ENCODE data around the gene PTPRF. TPM values are rescaled to one million over a fixed set of nuclear protein-coding genes. Genes with fewer than 3 reads are reported as not detected.
A peak's percentile ranks its signal among the peaks of the same experiment; 100 is the strongest.

The PTPRF gene
- total and polyA plus RNA-seq, 9 donors = 24.4 to 165 (median 76.8) TPM

DNA sequence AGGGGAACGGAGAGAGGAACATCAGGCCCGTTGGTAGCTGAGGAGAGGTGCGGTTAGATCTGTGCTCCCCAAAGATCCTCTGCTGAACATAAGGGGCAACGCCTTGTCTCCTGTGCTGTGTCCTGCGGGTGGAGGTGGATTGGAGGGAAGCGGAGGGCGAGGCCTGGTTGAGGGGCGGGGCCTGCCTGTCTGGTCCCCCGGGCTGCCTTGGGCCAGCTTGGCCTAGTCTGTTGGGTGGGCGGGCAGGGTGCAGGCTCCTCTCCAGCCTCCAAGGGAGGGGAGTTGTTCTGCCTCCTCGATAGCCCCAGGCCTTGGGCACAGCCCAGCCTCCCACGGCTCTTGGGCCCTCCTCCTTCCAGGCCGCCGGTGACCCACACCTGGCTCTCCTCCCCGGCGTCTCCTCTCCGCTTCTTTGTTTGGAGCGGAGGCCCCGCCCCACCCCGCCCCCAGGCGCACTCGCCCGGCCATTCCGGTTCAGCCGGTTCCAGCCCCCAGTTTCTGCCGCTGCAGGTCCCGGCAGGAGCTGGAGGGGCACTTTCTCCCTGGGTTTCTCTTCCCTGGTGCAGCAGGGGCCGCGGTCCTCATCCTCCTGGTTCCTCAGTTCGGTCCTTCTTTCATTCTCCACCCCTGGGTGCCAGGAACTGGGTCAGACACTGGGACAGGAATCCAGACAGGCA is 19.4 kb downstream of the PTPRF start:
- intact Hi-C loops (cut with DNase I) = no loop called here
- no peaks in the 10 kb centered on the region for H3K9me3 ChIP-seq
- H3K4me3 ChIP-seq = peak overlapping the region; percentile 22
- H3K27me3 ChIP-seq = no peaks in the 10 kb centered on the region
- 8 to 12% (median 10%) methylated on average over 26 to 30 of the region's 30 CpGs for WGBS, 3 donors
- peak overlapping the region; percentile 27 to 77 for H3K27ac ChIP-seq
- no peaks in the 10 kb centered on the region for H3K36me3 ChIP-seq
- H3K4me1 ChIP-seq (ENCODE audit: insufficient read depth) = peaks cover 12% of the 10 kb centered on the region
- peak; percentile 76 to 85 (median 81) for DNase-seq
- TF ChIP-seq POLR2A (IDR thresholded peaks at IDR 0.05) (no peak), EP300 (IDR thresholded peaks at IDR 0.05) (no peak)
- TF ChIP-seq, protein P1, sequence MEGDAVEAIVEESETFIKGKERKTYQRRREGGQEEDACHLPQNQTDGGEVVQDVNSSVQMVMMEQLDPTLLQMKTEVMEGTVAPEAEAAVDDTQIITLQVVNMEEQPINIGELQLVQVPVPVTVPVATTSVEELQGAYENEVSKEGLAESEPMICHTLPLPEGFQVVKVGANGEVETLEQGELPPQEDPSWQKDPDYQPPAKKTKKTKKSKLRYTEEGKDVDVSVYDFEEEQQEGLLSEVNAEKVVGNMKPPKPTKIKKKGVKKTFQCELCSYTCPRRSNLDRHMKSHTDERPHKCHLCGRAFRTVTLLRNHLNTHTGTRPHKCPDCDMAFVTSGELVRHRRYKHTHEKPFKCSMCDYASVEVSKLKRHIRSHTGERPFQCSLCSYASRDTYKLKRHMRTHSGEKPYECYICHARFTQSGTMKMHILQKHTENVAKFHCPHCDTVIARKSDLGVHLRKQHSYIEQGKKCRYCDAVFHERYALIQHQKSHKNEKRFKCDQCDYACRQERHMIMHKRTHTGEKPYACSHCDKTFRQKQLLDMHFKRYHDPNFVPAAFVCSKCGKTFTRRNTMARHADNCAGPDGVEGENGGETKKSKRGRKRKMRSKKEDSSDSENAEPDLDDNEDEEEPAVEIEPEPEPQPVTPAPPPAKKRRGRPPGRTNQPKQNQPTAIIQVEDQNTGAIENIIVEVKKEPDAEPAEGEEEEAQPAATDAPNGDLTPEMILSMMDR (IDR thresholded peaks at IDR 0.05) = no peak

DNA sequence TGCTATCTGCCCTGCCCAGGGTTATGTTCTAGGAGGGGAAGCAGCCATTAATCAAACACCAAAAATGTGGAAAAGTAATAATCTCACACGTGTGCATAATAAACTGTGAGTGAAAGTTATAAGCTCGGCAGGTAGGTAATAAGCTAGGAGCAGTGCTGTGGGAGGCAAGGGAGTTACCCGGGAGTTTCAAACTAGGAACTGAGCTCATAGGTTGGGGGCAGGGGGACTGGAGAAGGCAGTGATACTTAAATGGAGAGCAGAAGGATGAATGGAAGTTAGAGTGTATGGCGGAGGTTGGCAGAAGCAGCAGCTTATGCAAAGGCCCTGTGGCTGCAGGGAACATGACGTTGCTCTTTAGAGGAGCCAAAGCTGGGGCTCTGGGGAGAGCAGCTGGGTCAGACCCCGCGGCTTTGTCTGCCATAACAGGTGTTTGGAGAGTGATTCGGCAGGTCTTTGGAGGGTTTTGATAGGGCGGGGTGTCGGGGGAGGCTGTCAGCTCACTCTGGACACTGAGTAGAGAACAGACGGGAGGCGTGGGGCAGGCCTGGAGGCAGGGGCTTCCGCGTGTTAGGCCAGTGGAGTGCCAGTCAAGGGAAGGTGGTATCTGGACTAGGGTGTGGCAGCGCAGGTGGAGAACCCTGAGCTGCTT is 20.0 kb downstream of the PTPRF start:
- Histone ChIP-seq H3K27ac (peak overlapping the region; percentile 27 to 77), H3K4me1 (ENCODE audit: insufficient read depth) (peaks cover 7% of the 10 kb centered on the region)

DNA sequence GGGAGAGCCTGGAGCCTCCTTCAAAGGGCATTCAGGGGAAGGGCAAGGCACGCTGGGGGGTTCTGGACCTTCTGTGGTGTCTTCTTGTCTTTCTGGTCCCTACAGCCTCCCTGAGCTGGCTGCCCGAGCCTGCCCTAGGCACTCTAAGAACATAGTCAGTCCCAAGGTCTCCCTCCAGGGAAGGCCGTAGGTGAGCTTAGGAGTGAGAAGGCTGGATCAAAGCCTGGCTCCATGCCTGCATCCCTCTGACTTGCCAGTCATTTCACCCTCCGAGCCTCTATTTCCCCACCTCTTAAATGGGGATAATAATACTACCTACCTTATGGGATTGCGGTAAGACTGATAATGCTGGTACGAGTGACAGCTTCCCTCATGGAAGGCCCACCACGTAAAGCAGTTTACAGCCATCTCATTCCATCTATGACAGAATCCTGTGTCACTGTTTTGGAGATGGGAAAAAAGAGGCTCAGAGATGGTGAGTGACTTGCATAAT is 20.8 kb downstream of the PTPRF start:
- WGBS, 3 donors = 90 to 95% (median 95%) methylated on average over 7 of the region's 7 CpGs
- Histone ChIP-seq H3K4me3 (no peak overlapping the region), H3K27ac (peak overlapping the region in 1 of 2 donors; percentile 36), H3K4me1 (ENCODE audit: insufficient read depth) (peaks cover 4% of the 10 kb centered on the region), H3K27me3 (no peaks in the 10 kb centered on the region), H3K36me3 (no peaks in the 10 kb centered on the region), H3K9me3 (no peaks in the 10 kb centered on the region)
- intact Hi-C loops (cut with DNase I) = no loop called here
- no peak for DNase-seq
- TF ChIP-seq, protein P1 (IDR thresholded peaks at IDR 0.05) = no peak
- TF ChIP-seq EP300 (IDR thresholded peaks at IDR 0.05) (no peak), POLR2A (IDR thresholded peaks at IDR 0.05) (no peak)

More for the DNA sequence above, 20.0 kb downstream of the PTPRF start:
- Histone ChIP-seq H3K9me3 (no peaks in the 10 kb centered on the region), H3K4me3 (peak overlapping the region; percentile 22), H3K36me3 (no peaks in the 10 kb centered on the region), H3K27me3 (no peaks in the 10 kb centered on the region)
- no peak for DNase-seq
- intact Hi-C loops (cut with DNase I) = no loop called here
- no peak for TF ChIP-seq EP300 (IDR thresholded peaks at IDR 0.05)
- 80 to 83% (median 82%) methylated on average over 15 of the region's 15 CpGs for WGBS, 3 donors

DNA sequence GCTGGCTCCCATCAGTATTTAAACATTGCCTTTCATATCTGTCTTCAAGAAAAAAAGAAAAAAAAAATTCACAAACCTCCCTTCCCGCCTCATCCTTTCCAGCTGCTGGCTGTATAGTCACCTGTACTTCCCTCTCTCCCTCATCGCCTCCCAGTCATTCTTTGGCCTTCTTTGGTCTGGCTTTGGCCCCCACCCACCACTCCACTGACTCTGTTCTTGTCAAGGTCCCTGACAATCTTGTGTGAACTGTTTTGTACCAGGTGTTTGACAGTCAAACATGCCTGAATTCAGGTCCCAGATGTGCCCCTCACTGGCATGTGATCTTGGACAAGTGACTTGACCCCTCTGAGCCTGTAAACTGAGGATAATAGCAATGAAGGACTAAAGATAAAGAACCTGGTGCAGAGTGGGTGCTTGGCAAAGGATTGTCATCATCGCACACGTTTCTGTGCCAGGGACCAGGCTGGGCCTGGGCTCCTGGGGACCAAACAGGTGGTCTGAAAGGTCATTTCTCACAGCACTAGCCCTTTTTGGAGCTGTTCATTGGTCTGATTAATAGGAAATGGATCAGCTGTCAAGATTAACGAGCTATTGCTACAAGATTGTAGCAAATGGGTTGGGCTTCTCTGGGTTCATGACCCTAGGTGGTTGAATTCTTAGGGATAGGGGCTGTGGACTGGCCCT is 21.5 kb downstream of the PTPRF start:
- intact Hi-C loops (cut with DNase I) = no loop called here
- DNase-seq = no peak
- Histone ChIP-seq H3K4me1 (ENCODE audit: insufficient read depth) (peaks cover 4% of the 10 kb centered on the region), H3K36me3 (no peaks in the 10 kb centered on the region), H3K27ac (peak overlapping the region in 1 of 2 donors; percentile 36), H3K9me3 (no peaks in the 10 kb centered on the region), H3K27me3 (no peaks in the 10 kb centered on the region), H3K4me3 (no peak overlapping the region)
- 69 to 81% (median 75%) methylated on average over 5 of the region's 5 CpGs for WGBS, 3 donors
- TF ChIP-seq, protein P1 (IDR thresholded peaks at IDR 0.05) = no peak
- TF ChIP-seq POLR2A (IDR thresholded peaks at IDR 0.05) (no peak), EP300 (IDR thresholded peaks at IDR 0.05) (no peak)

Measured in ovary (tissue), 9 donors.